Panc1 (cell line): ENCODE results near the gene BABAM2. TPM values are rescaled to one million over a fixed set of nuclear protein-coding genes. Genes with fewer than 3 reads are reported as not detected.

Experiments
- ATAC-seq: fragments of 200-7000 bp; cut with Tn5 transposase; 2 replicates; pipeline ENCODE4 v1.9.1; 2020; ENCODE audit warnings: mild to moderate bottlenecking, moderate library complexity
- BruUV-seq: library from RNA; stranded (reverse); fragments of 400-500 nt; replicated peaks from 2 replicates; lab custom pipeline; 2021; lab: Mats Ljungman, UMichigan
- CTCF ChIA-PET: fragments of 300-600 bp; sonication (Branson Sonifier 250); formaldehyde crosslinking; loops from one replicate; lab custom pipeline; 2022; ENCODE audit warnings: antibody characterized with exemption; lab: Charles Lee
- POLR2A ChIA-PET: fragments of 300-600 bp; sonication (Branson Sonifier 250); formaldehyde crosslinking; loops from one replicate; lab custom pipeline; 2022; ENCODE audit warnings: antibody characterized with exemption; lab: Charles Lee
- DNase-seq: peaks from one replicate; pipeline ENCODE4 v3.0.0-alpha.2; 2010; ENCODE audit warnings: low read depth, low spot score
- H3K27ac ChIP-seq: 2 replicates; pipeline ENCODE4 v1.5.1; 2011; ENCODE audit warnings: mild to moderate bottlenecking, low read length, inconsistent platforms
- H3K27me3 ChIP-seq: fragments of 200-500 bp; sonication (Bioruptor generic); 2 replicates; pipeline ENCODE4 v1.6.0; 2014; ENCODE audit warnings: low read length, inconsistent platforms; ENCODE audit not compliant: control insufficient read depth, insufficient read depth
- H3K36me3 ChIP-seq: fragments of 200-500 bp; sonication (Bioruptor generic); 2 replicates; pipeline ENCODE4 v1.5.1; 2014; ENCODE audit warnings: inconsistent platforms, mild to moderate bottlenecking, low read length, moderate library complexity; ENCODE audit not compliant: control insufficient read depth, insufficient read depth
- H3K4me1 ChIP-seq: 2 replicates; pipeline ENCODE4 v1.5.1; 2011; ENCODE audit warnings: inconsistent platforms, mild to moderate bottlenecking, low read length, moderate library complexity; ENCODE audit not compliant: control insufficient read depth, insufficient read depth
- H3K4me3 ChIP-seq, 2 experiments: 2 replicates each; pipeline ENCODE4 v1.5.1; 2011 to 2012; ENCODE audit warnings: low read depth in 2 of 2, low read length in 2 of 2, mild to moderate bottlenecking in 2 of 2, inconsistent platforms in 1 of 2, moderate library complexity in 1 of 2
- H3K9me3 ChIP-seq: fragments of 200-500 bp; sonication (Bioruptor generic); 2 replicates; pipeline ENCODE4 v1.5.1; 2014; ENCODE audit warnings: low read depth, mild to moderate bottlenecking, inconsistent platforms, low read length, moderate library complexity; ENCODE audit not compliant: control insufficient read depth, insufficient read depth
- CTCF ChIP-seq: fragments of 450-650 bp; IDR thresholded peaks from 2 replicates; pipeline ENCODE4 v1.5.1; 2017; ENCODE audit warnings: mild to moderate bottlenecking
- POLR2AphosphoS5 ChIP-seq: IDR thresholded peaks from 2 replicates; pipeline ENCODE4 v1.6.1; 2012; ENCODE audit warnings: mild to moderate bottlenecking, low read depth, low read length, moderate library complexity
- REST ChIP-seq, 2 experiments: IDR thresholded peaks; 2 replicates each; pipeline ENCODE4 v1.6.1; 2011 to 2012; ENCODE audit warnings: low read depth in 2 of 2, control low read depth in 1 of 2, low read length in 1 of 2, mild to moderate bottlenecking in 1 of 2, moderate library complexity in 1 of 2; ENCODE audit not compliant: insufficient read depth in 1 of 2
- SIN3A ChIP-seq: IDR thresholded peaks from 2 replicates; pipeline ENCODE4 v1.6.1; 2012; ENCODE audit warnings: low read depth, mild to moderate bottlenecking, low read length, moderate library complexity, borderline replicate concordance; ENCODE audit not compliant: insufficient read depth
- TCF7L2 ChIP-seq: IDR thresholded peaks from 2 replicates; pipeline ENCODE4 v1.6.1; 2011; ENCODE audit warnings: mild to moderate bottlenecking, low read depth, low read length, inconsistent platforms
- in situ Hi-C: cut with HindIII; loops from 2 replicates; pipeline ENCODE4 v1.10.0; 2016; ENCODE audit warnings: low sequenced_read_pairs, low pct_unique_long_range_greater_than_20kb
- intact Hi-C: fragments of 100-400 bp; cut with micrococcal nuclease; formaldehyde crosslinking; loops from one replicate; pipeline ENCODE4 v1.10.0; 2022; ENCODE audit not compliant: unreplicated experiment
- total RNA-seq: library from RNA; stranded (reverse); gene quantifications from one replicate; pipeline ENCODE4 v1.2.1, GENCODE V29; 2021; ENCODE audit not compliant: unreplicated experiment

The BABAM2 gene
- total RNA-seq, 1 experiment from 2014 or later: 31.2 TPM

- Histone ChIP-seq H3K36me3 (no peaks in the 10 kb centered on the region), H3K27me3 (no peaks in the 10 kb centered on the region), H3K4me1 (no peaks in the 10 kb centered on the region), H3K9me3 (no peaks in the 10 kb centered on the region), H3K4me3 (no peak overlapping the region), H3K27ac (no peak overlapping the region)
- intact Hi-C loops (no loop called here), in situ Hi-C loops (no loop called here)
- ChIA-PET POLR2A (interaction anchor here (0.6 kb wide), 1 partner anchor 33 kb away, joined by 6 read pairs; no protein-coding TSS in a partner anchor), CTCF (no interaction called here)
- ATAC-seq (no peak), DNase-seq (peak; percentile 32)
- BruUV-seq: no TSS peak
- TF ChIP-seq SIN3A (no peak), POLR2AphosphoS5 (no peak), TCF7L2 (no peak), CTCF (no peak), REST (IDR thresholded peaks at IDR 0.05; ENCODE audit: insufficient read depth in 1 of 2, low read depth in 2 of 2, low read length in 1 of 2) (no peak)
Measured at GRCh38 chr2:28004086-28004485, 113.6 kb downstream of the BABAM2 start.

- ChIA-PET POLR2A (no interaction called here), CTCF (no interaction called here)
- BruUV-seq: no TSS peak
- TF ChIP-seq SIN3A: no peak
- no peak for TF ChIP-seq POLR2AphosphoS5
- TF ChIP-seq CTCF: no peak
- TF ChIP-seq TCF7L2: no peak
- no peak for TF ChIP-seq REST (IDR thresholded peaks at IDR 0.05; ENCODE audit: insufficient read depth in 1 of 2, low read depth in 2 of 2, low read length in 1 of 2)
- no peaks in the 10 kb centered on the region for H3K27me3 ChIP-seq
- H3K4me3 ChIP-seq: no peak overlapping the region
- ATAC-seq (no peak), DNase-seq (no peak)
- H3K4me1 ChIP-seq: no peaks in the 10 kb centered on the region
- no peaks in the 10 kb centered on the region for H3K9me3 ChIP-seq
- H3K36me3 ChIP-seq: no peaks in the 10 kb centered on the region
- in situ Hi-C loops (no loop called here), intact Hi-C loops (no loop called here)
- no peak overlapping the region for H3K27ac ChIP-seq
Measured at GRCh38 chr2:28009732-28010131, 119.2 kb downstream of the BABAM2 start.
